Measurements from ENCODE around the gene SLC17A4. TPM values are rescaled to one million over a fixed set of nuclear protein-coding genes. Genes with fewer than 3 reads are reported as not detected.

SLC17A4 gene
- total and polyA plus RNA-seq, 2 donors (not counting 3 experiments of a cell fraction or from before 2014, with no cell fraction given), result not detected

- Histone ChIP-seq H3K9ac (replicated peaks; ENCODE audit: extremely low read depth, insufficient read depth, low read length) (no peak overlapping the region), H3K4me1 (ENCODE audit: control insufficient read depth, extremely low read depth, insufficient read depth, low read length) (no peaks in the 10 kb centered on the region), H3K9me3 (replicated peaks; ENCODE audit: control insufficient read depth, insufficient read depth, low read length) (no peaks in the 10 kb centered on the region), H3K36me3 (ENCODE audit: control insufficient read depth in 2 of 2, extremely low read depth in 1 of 2, insufficient read depth in 2 of 2, low read length in 2 of 2) (no peaks in the 10 kb centered on the region), H3K9me1 (replicated peaks; ENCODE audit: control insufficient read depth, extremely low read depth, insufficient read depth, low read length) (no peaks in the 10 kb centered on the region), H4K20me1 (replicated peaks; ENCODE audit: control insufficient read depth, extremely low read depth, insufficient read depth, low read length) (no peaks in the 10 kb centered on the region), H3K4me3 (replicated peaks in 1 of 3; ENCODE audit: insufficient read depth in 1 of 3, low read depth in 1 of 3, low read length in 3 of 3) (no peak overlapping the region), H3K79me2 (ENCODE audit: control insufficient read depth, insufficient read depth, low read length) (no peaks in the 10 kb centered on the region), H3K4me2 (ENCODE audit: insufficient read depth, low read length) (no peak overlapping the region), H3K27me3 (ENCODE audit: control insufficient read depth in 2 of 2, insufficient read depth in 2 of 2, low read length in 2 of 2) (peaks cover 0 to 2% of the 10 kb centered on the region in 2 experiments), H2AFZ (ENCODE audit: low read depth, low read length) (no peak overlapping the region), H3K27ac (ENCODE audit: insufficient read depth, low read depth, low read length) (no peak overlapping the region)
- no peak for TF ChIP-seq FOS (IDR thresholded peaks at IDR 0.05; ENCODE audit: borderline replicate concordance, insufficient read depth, low read length)
- no peak for TF ChIP-seq JUN (IDR thresholded peaks at IDR 0.05; ENCODE audit: borderline replicate concordance, insufficient read depth, insufficient read length, low read depth)
- no peak for TF ChIP-seq MYC (IDR thresholded peaks at IDR 0.05; ENCODE audit: low read depth, low read length)
- no peak for TF ChIP-seq GATA2 (IDR thresholded peaks at IDR 0.05; ENCODE audit: insufficient read depth, insufficient read length, low read depth, low read length)
- TF ChIP-seq MAX (IDR thresholded peaks at IDR 0.05; ENCODE audit: insufficient read depth, insufficient read length), result no peak
- TF ChIP-seq CTCF (IDR thresholded peaks at IDR 0.05; ENCODE audit: extremely low read depth in 1 of 2, insufficient read depth in 1 of 2, low read depth in 1 of 2, low read length in 2 of 2), result no peak
- no peak for TF ChIP-seq EZH2 (IDR thresholded peaks at IDR 0.05; ENCODE audit: borderline replicate concordance, low read depth, low read length, severe bottlenecking)
- ChIA-PET CTCF (no interaction called here), POLR2A (no interaction called here)
- dilution Hi-C loops (cut with MboI; ENCODE audit: extremely low pct_ligation_motif_present, low sequenced_read_pairs), result no loop called here
- FAIRE-seq (no peak), DNase-seq (ENCODE audit: low read depth, low spot score) (no peak)
- BruUV-seq (replicated peaks), result no TSS peak
- intact Hi-C loops (cut with micrococcal nuclease), result no loop called here
These were observed 37.5 kb downstream of the SLC17A4 start for GRCh38 chr6:25792016-25792415.
